HEK293T (cell line): ENCODE data around the gene SIAH3.

ENCODE experiments used
- CTCF ChIA-PET: fragments of 350-600 bp; formaldehyde crosslinking; extraction: SDS; loops from one replicate; lab custom pipeline; 2021; ENCODE audit warnings: antibody characterized with exemption, inconsistent platforms; lab: Yijun Ruan, JAX
- POLR2A ChIA-PET: fragments of 350-600 bp; formaldehyde crosslinking; extraction: SDS; loops from one replicate; lab custom pipeline; 2020; ENCODE audit warnings: antibody characterized with exemption, inconsistent platforms; lab: Yijun Ruan, JAX
- DNase-seq: peaks from one replicate; pipeline ENCODE4 v3.0.0; 2012; ENCODE audit warnings: mixed read lengths; ENCODE audit errors: extremely low spot score
- ARNT ChIP-seq: fragments of 450-650 bp; IDR thresholded peaks from 2 replicates; pipeline ENCODE4 v1.6.1; 2017; ENCODE audit warnings: mild to moderate bottlenecking
- BHLHE40 ChIP-seq: fragments of 450-650 bp; IDR thresholded peaks from 2 replicates; pipeline ENCODE4 v1.6.1; 2016; ENCODE audit warnings: mild to moderate bottlenecking, moderate library complexity, borderline replicate concordance
- CTBP1 ChIP-seq: fragments of 450-650 bp; IDR thresholded peaks from 2 replicates; pipeline ENCODE4 v1.6.1; 2016; ENCODE audit warnings: borderline replicate concordance
- ELF4 ChIP-seq: fragments of 450-650 bp; IDR thresholded peaks from 2 replicates; pipeline ENCODE4 v1.6.1; 2017; ENCODE audit warnings: antibody characterized with exemption
- FOXA1 ChIP-seq: fragments of 450-650 bp; IDR thresholded peaks from 2 replicates; pipeline ENCODE4 v1.6.1; 2016; ENCODE audit warnings: mild to moderate bottlenecking
- FOXK2 ChIP-seq: fragments of 450-650 bp; IDR thresholded peaks from 2 replicates; pipeline ENCODE4 v1.6.1; 2016; ENCODE audit warnings: mild to moderate bottlenecking
- FOXM1 ChIP-seq: fragments of 450-650 bp; IDR thresholded peaks from 2 replicates; pipeline ENCODE4 v1.6.1; 2017; ENCODE audit warnings: mild to moderate bottlenecking, borderline replicate concordance
- HDGF ChIP-seq: fragments of 450-650 bp; IDR thresholded peaks from 2 replicates; pipeline ENCODE4 v1.6.1; 2017; ENCODE audit warnings: antibody characterized with exemption, borderline replicate concordance
- L3MBTL2 ChIP-seq: fragments of 450-650 bp; conservative IDR thresholded peaks from 2 replicates; pipeline ENCODE4 v1.6.1; 2016; ENCODE audit warnings: mild to moderate bottlenecking
- LEF1 ChIP-seq: fragments of 450-650 bp; IDR thresholded peaks from 2 replicates; pipeline ENCODE4 v1.6.1; 2017; ENCODE audit warnings: mild to moderate bottlenecking, borderline replicate concordance
- NFRKB ChIP-seq: fragments of 450-650 bp; IDR thresholded peaks from 2 replicates; pipeline ENCODE4 v1.6.1; 2016; ENCODE audit warnings: mild to moderate bottlenecking, moderate library complexity
- PKNOX1 ChIP-seq: fragments of 450-650 bp; IDR thresholded peaks from 2 replicates; pipeline ENCODE4 v1.6.1; 2016
- SP1 ChIP-seq: fragments of 450-650 bp; IDR thresholded peaks from 2 replicates; pipeline ENCODE4 v1.6.1; 2017
- SUZ12 ChIP-seq: fragments of 450-650 bp; IDR thresholded peaks from 2 replicates; pipeline ENCODE4 v1.6.1; 2016; ENCODE audit warnings: mild to moderate bottlenecking
- TARDBP ChIP-seq: fragments of 450-650 bp; IDR thresholded peaks from 2 replicates; pipeline ENCODE4 v1.6.1; 2016
- ZNF384 ChIP-seq: fragments of 450-650 bp; IDR thresholded peaks from 2 replicates; pipeline ENCODE4 v1.6.1; 2016

SIAH3 gene

GRCh38 chr13:45811891-45812694 lies 39.5 kb downstream of the SIAH3 start:
- ChIA-PET CTCF (no interaction called here), POLR2A (no interaction called here)
- DNase-seq, result no peak
- TF ChIP-seq L3MBTL2 (no peak), LEF1 (no peak), ZNF384 (no peak), BHLHE40 (no peak), NFRKB (no peak), SUZ12 (no peak), ELF4 (no peak), FOXK2 (no peak), SP1 (no peak), HDGF (no peak), FOXM1 (no peak), PKNOX1 (no peak), ARNT (no peak)

- CTCF ChIA-PET, result no interaction called here
- no peak for DNase-seq
- TF ChIP-seq SP1 (no peak), SUZ12 (no peak), CTBP1 (no peak), FOXA1 (no peak), ARNT (no peak), PKNOX1 (no peak), HDGF (no peak), BHLHE40 (no peak), NFRKB (no peak)
- POLR2A ChIA-PET, result no interaction called here
Observed at GRCh38 chr13:45809801-45810394, 41.7 kb downstream of the SIAH3 start.

GRCh38 chr13:45808925-45809324 lies 42.6 kb downstream of the SIAH3 start:
- CTCF ChIA-PET, result no interaction called here
- POLR2A ChIA-PET, result no interaction called here
- no peak for DNase-seq
- TF ChIP-seq ELF4 (no peak), SP1 (no peak), ZNF384 (no peak), TARDBP (no peak), SUZ12 (no peak), PKNOX1 (no peak), CTBP1 (no peak), FOXA1 (no peak), HDGF (no peak), FOXM1 (no peak), FOXK2 (no peak), BHLHE40 (no peak), NFRKB (no peak), LEF1 (no peak), ARNT (no peak), L3MBTL2 (no peak)

GRCh38 chr13:45807520-45808099 lies 43.9 kb downstream of the SIAH3 start:
- ChIA-PET CTCF (interaction anchor here (0.6 to 1.4 kb wide), 6 partner anchors 72 to 514 kb away, joined by 3 to 5 read pairs (median 3); no protein-coding TSS in a partner anchor), POLR2A (no interaction called here)
- no peak for TF ChIP-seq LEF1
- TF ChIP-seq TARDBP, result no peak
- no peak for TF ChIP-seq SUZ12
- no peak for TF ChIP-seq BHLHE40
- no peak for TF ChIP-seq HDGF
- no peak for TF ChIP-seq L3MBTL2
- TF ChIP-seq SP1, result no peak
- no peak for TF ChIP-seq FOXA1
- peak; percentile 59 for DNase-seq

- TF ChIP-seq BHLHE40 (no peak), ARNT (no peak), FOXA1 (no peak), CTBP1 (no peak), HDGF (no peak)
- CTCF ChIA-PET, result no interaction called here
Observed at GRCh38 chr13:45800485-45800884, 51.1 kb downstream of the SIAH3 start.

GRCh38 chr13:45799451-45799850 lies 52.1 kb downstream of the SIAH3 start:
- ChIA-PET POLR2A (no interaction called here), CTCF (no interaction called here)
- TF ChIP-seq FOXM1 (no peak), ZNF384 (no peak), NFRKB (no peak), SP1 (no peak), HDGF (no peak), FOXA1 (no peak), ELF4 (no peak), SUZ12 (no peak), L3MBTL2 (no peak), LEF1 (no peak), PKNOX1 (no peak), FOXK2 (no peak), BHLHE40 (no peak), TARDBP (no peak), CTBP1 (no peak), ARNT (no peak)
- DNase-seq, result no peak

More at GRCh38 chr13:45800485-45800884, 51.1 kb downstream of the SIAH3 start:
- no peak for DNase-seq
- POLR2A ChIA-PET, result no interaction called here
